ENCODE measurements around the gene TTPAL. TPM values are rescaled to one million over a fixed set of nuclear protein-coding genes. Genes with fewer than 3 reads are reported as not detected.

TTPAL gene
- total RNA-seq, 2 experiments from 2014 or later: 9.0 to 9.9 TPM

DNA sequence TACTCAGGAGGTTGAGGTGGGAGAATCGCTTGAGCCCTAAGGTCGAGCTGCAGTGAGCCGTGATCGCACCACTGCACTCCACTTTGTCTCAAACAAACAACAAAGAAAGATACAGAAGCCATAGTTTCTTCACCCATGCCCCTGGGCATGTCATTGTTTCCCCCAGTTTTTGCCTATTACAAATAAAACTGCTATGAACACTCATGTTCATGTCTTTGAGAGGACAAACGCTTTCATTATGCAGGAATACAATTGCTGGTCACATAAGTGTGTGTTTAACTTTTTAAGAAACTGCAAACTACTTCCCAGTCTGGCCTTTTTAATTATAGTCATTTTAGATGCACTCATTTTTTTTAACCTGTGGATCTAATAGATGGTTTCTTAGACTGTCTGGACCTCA lies 12.2 kb upstream of the TTPAL start:
- no peaks in the 10 kb centered on the region for H3K4me1 Mint-ChIP-seq (ENCODE audit: low read depth)
- no peak for ATAC-seq (ENCODE audit: poor library complexity)
- no peaks in the 10 kb centered on the region for H3K36me3 Mint-ChIP-seq (ENCODE audit: low read depth)
- H3K4me1 ChIP-seq (ENCODE audit: insufficient read depth, low read length): no peaks in the 10 kb centered on the region
- no peaks in the 10 kb centered on the region for H3K9me3 Mint-ChIP-seq
- no peak overlapping the region for H3K27ac Mint-ChIP-seq
- no peak overlapping the region for H3K4me3 Mint-ChIP-seq
- no peaks in the 10 kb centered on the region for H3K36me3 ChIP-seq (ENCODE audit: insufficient read depth, low read length)
- POLR2A ChIA-PET: no interaction called here
- H3K9me3 ChIP-seq (ENCODE audit: control insufficient read depth in 1 of 2, insufficient read depth in 1 of 2, low read length in 2 of 2): no peaks in the 10 kb centered on the region
- CTCF ChIA-PET: interaction anchor here (1.5 kb wide), 1 partner anchor 246 kb away, joined by 3 read pairs; no protein-coding TSS in a partner anchor
- H3K27ac ChIP-seq (ENCODE audit: low read depth in 1 of 2, low read length in 2 of 2): no peak overlapping the region
- DNase-seq: no peak
- no peaks in the 10 kb centered on the region for H3K27me3 Mint-ChIP-seq
- TF ChIP-seq CTCF (IDR thresholded peaks at IDR 0.05): no peak
- no peak overlapping the region for H3K4me3 ChIP-seq (ENCODE audit: low read length)
- H3K27me3 ChIP-seq (ENCODE audit: control insufficient read depth in 1 of 2, insufficient read depth in 2 of 2, low read length in 2 of 2): no peaks in the 10 kb centered on the region
- intact Hi-C loops (cut with DNase I, micrococcal nuclease): loop anchor here in 1 of 2 experiments (5.0 to 10.0 kb wide), 2 partner anchors 151 to 349 kb away; partner anchors contain the start of gene FITM2

GRCh38 chr20:44464514-44464913 lies 11.2 kb upstream of the TTPAL start:
- no peaks in the 10 kb centered on the region for H3K36me3 Mint-ChIP-seq (ENCODE audit: low read depth)
- no peaks in the 10 kb centered on the region for H3K4me1 Mint-ChIP-seq (ENCODE audit: low read depth)
- no peaks in the 10 kb centered on the region for H3K27me3 ChIP-seq (ENCODE audit: control insufficient read depth in 1 of 2, insufficient read depth in 2 of 2, low read length in 2 of 2)
- CTCF ChIA-PET: no interaction called here
- no peak overlapping the region for H3K4me3 ChIP-seq (ENCODE audit: low read length)
- no peak overlapping the region for H3K27ac ChIP-seq (ENCODE audit: low read depth in 1 of 2, low read length in 2 of 2)
- intact Hi-C loops (cut with DNase I, micrococcal nuclease): loop anchor here in 1 of 2 experiments (5.0 to 10.0 kb wide), 2 partner anchors 152 to 350 kb away; partner anchors contain the start of gene FITM2
- no peaks in the 10 kb centered on the region for H3K9me3 ChIP-seq (ENCODE audit: control insufficient read depth in 1 of 2, insufficient read depth in 1 of 2, low read length in 2 of 2)
- ATAC-seq (ENCODE audit: poor library complexity) (no peak), DNase-seq (no peak)
- no peak overlapping the region for H3K4me3 Mint-ChIP-seq
- H3K27me3 Mint-ChIP-seq: no peaks in the 10 kb centered on the region
- no peaks in the 10 kb centered on the region for H3K4me1 ChIP-seq (ENCODE audit: insufficient read depth, low read length)
- no peaks in the 10 kb centered on the region for H3K36me3 ChIP-seq (ENCODE audit: insufficient read depth, low read length)
- no peak overlapping the region for H3K27ac Mint-ChIP-seq
- POLR2A ChIA-PET: interaction anchor here (0.7 kb wide), 1 partner anchor 11 kb away, joined by 4 read pairs; no protein-coding TSS in a partner anchor
- no peaks in the 10 kb centered on the region for H3K9me3 Mint-ChIP-seq
- TF ChIP-seq CTCF (IDR thresholded peaks at IDR 0.05): no peak

DNA sequence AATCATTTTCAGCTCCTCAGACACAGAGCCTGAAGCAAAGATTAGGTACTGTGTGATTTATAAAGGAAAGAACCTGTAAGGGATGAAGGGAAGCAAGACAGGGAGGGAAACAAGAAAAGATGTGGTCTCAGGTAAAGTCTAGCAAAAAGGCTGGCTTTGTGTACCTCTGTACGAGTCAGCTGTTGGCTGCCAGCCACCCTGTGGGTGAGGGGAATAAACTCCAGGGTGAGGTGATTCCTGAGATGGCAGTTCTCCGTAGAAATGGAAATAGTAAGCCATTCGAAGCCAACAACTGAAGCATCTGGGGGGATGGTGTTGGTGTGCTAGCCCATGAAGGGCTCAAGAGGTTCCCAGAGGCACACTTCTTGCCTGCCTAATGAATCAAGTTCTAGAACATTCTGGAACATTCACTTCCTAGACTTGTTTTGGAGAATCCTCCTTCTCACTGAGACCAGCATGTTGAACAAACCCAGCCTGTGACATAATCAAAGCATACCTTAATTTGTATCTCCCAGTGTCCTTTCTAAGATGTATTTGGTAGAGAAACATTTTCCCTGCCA lies 10.6 kb upstream of the TTPAL start:
- H3K9me3 Mint-ChIP-seq: no peaks in the 10 kb centered on the region
- Histone ChIP-seq H3K27me3 (ENCODE audit: control insufficient read depth in 1 of 2, insufficient read depth in 2 of 2, low read length in 2 of 2) (no peaks in the 10 kb centered on the region), H3K9me3 (ENCODE audit: control insufficient read depth in 1 of 2, insufficient read depth in 1 of 2, low read length in 2 of 2) (no peaks in the 10 kb centered on the region), H3K4me3 (ENCODE audit: low read length) (no peak overlapping the region), H3K4me1 (ENCODE audit: insufficient read depth, low read length) (no peaks in the 10 kb centered on the region), H3K27ac (ENCODE audit: low read depth in 1 of 2, low read length in 2 of 2) (no peak overlapping the region), H3K36me3 (ENCODE audit: insufficient read depth, low read length) (no peaks in the 10 kb centered on the region)
- no peak overlapping the region for H3K4me3 Mint-ChIP-seq
- no peaks in the 10 kb centered on the region for H3K36me3 Mint-ChIP-seq (ENCODE audit: low read depth)
- no peak for TF ChIP-seq CTCF (IDR thresholded peaks at IDR 0.05)
- no peaks in the 10 kb centered on the region for H3K27me3 Mint-ChIP-seq
- no peak for DNase-seq
- ChIA-PET POLR2A (interaction anchor here (0.7 kb wide), 1 partner anchor 10 kb away, joined by 4 read pairs; no protein-coding TSS in a partner anchor), CTCF (no interaction called here)
- intact Hi-C loops (cut with DNase I, micrococcal nuclease): loop anchor here in 1 of 2 experiments (10.0 kb wide), 1 partner anchor 350 kb away; no protein-coding TSS in a partner anchor
- no peak overlapping the region for H3K27ac Mint-ChIP-seq
- ATAC-seq (ENCODE audit: poor library complexity): no peak
- no peaks in the 10 kb centered on the region for H3K4me1 Mint-ChIP-seq (ENCODE audit: low read depth)
